Activated CD8-positive, alpha-beta memory T cell treated with anti-CD3 and anti-CD28 coated beads for 48 hours (primary cell): ENCODE measurements around the gene MRPL19.

ENCODE experiments used
- DNase-seq, 3 experiments: peaks; one replicate each; pipeline ENCODE4 v3.0.0-alpha.2; 2020; ENCODE audit warnings: low read depth in 2 of 3, low spot score in 2 of 3

MRPL19 gene

DNA sequence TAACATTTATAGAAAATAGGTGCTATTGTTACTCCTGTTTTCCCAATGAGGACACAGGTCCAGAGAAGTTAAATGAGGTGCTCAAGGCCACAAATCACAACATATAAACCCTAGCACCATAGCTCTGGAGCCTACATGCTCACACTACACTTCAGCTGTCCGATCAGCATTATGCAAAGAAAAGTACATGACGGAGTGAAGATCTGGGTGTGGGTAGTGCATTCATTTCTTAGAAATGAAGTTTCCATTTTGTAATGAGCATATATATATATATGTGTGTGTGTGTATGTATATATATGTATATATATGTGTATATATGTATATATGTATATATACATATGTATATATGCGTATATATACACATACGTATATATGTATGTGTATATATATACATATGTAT is 30.2 kb upstream of the MRPL19 start:
- no peak for DNase-seq

DNA sequence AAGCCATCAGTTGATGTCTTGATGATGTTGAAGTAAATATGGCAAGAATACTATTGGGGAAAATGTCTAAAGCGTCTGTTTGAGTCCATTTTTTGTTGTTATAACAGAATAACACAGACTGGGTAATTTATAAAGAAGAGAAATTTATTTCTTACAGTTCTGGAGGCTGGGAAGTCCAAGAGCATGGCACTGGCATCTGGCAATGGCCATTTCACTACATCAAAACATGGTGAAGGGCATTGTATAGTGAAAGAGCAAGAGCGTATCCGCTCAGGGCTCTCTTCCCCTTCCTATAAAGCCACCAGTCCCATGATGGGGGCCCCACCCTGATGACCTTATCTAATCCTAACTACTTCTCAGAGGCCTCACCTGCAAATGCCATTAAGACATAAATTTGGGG is 29.6 kb upstream of the MRPL19 start:
- no peak for DNase-seq

DNA sequence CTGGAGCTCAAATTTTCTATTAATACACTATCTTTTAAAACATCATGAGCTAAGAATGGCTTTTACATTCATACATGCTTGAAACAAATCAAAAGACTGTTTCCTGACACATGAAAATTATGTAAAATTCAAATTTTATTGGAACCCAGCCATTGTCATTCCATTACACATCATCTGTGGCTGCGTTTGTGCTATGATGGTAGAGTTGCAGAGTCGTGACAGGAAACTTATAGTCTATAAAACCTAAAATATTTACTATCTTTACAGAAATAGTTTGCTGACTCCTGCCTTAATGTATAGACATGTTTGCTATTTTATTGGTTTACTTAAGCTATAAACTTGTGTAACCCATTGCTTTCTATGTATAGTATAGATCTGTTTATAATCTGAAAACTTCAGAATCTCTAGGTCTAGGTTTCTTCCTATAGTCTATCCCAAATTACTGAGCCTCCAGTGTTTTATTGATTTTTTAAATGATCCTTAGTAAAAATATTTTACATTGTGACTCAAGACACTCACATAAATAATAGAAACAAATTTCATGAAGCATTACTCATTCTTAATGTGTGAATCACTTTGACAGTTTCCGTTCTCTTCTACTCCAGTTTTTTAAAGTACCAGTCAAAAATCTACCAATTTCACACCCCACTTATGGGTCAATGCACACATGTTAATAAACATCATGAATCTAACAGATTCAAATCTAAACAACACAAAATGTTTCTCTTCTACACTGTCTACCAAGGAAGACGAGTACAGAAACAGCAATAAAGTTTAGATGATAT is 26.4 kb upstream of the MRPL19 start:
- DNase-seq = no peak

GRCh38 chr2:75621228-75621627 is 25.4 kb upstream of the MRPL19 start:
- DNase-seq = no peak

DNA sequence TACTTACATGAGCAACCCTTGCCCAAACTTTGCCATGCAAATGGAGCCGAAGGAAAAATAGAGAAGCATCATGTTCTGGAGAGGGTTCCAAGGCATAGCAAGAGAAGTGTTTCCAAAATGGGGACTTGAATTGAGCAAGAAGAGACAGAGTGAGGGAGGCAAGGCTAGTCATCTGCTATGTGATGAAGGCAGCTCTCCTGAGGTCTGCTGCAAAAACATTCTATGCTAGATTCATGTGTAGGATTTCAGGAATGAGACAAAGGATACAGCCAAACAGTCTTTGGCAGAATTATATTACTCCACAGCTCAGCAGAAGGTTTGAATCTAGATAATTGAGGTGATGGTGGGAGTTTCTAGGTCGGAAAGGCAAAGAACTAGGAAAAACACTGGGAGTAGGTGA is 24.1 kb upstream of the MRPL19 start:
- no peak for DNase-seq

DNA sequence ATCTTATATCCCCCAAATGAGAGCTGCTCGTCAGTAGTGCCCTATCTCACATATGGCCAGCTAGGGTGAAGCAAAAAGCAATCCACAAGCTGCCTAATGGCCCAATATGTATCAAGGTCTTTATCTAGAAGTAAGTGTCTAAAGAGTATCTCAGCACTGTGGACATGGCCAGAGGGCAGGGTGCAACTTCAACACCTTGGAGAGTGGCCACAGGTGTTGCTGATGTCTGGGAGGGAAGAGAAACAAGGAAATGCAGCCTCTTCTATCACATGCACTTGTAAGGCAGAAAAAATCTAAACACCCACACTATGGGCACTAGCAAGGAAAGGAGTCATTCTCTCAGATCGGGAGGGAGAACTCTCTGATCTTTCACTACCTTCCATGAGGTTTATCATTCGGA is 23.7 kb upstream of the MRPL19 start:
- DNase-seq = no peak

- peak in 2 of 3 experiments; percentile 25 to 34 for DNase-seq
These were observed 18.6 kb upstream of the MRPL19 start for GRCh38 chr2:75627902-75628504.

- DNase-seq = no peak
These were observed 14.4 kb upstream of the MRPL19 start for GRCh38 chr2:75632091-75632701.

DNA sequence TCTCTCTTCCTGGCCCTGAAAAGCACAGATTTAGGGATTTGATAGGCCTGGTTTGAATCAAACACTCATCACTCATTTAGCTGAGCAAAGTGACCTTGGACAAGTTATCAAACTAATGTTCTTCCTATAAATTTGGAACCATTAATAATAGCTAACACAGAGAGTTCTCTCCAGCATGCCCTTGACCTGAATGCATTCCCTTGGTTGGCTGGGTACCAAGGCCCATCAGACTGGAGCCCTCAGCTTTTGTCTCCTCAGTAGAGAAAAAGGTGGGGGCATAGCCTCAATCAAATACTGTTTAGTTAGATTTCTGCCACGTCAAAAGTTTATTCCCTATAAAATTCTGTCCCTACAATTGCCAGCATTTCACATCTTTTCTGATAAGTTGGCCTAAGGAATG is 13.8 kb upstream of the MRPL19 start:
- DNase-seq = no peak

DNA sequence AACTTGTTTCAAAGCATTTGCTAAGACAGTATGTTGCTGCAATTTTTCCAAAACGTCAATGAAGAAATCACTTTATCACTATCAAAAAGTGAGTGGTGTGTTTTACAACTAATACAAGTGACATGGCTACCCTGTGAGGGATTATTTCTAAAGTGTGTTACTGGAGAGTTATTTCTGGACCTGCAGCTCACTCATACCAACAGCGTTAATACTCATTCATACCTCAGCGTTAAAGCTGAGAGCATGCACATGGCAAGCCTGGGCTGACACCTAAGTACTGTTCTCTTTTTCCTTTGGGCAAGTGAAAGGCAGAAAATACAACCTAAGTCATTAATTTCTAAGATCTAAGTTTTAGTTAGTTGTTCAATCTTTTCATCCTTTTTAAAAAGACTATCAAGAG is 13.0 kb upstream of the MRPL19 start:
- no peak for DNase-seq

DNA sequence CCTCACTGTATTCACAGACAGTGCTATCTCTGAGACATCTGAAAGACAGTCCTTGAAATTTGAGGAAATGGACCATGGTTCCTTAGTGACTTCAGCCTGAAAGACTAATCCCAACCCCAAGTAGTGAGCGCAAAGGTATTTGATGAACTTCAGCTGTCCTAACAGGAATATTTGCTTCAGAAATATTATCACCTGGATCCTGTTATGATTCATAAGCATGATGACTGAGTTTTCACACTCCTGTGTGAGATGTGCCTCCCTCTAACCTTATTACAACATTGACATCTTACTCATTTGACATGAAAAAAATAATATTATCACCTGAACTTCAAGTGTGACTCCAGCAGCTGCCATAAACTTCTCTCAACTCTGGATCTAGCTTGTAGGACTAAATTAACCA is 11.6 kb upstream of the MRPL19 start:
- DNase-seq = no peak

DNA sequence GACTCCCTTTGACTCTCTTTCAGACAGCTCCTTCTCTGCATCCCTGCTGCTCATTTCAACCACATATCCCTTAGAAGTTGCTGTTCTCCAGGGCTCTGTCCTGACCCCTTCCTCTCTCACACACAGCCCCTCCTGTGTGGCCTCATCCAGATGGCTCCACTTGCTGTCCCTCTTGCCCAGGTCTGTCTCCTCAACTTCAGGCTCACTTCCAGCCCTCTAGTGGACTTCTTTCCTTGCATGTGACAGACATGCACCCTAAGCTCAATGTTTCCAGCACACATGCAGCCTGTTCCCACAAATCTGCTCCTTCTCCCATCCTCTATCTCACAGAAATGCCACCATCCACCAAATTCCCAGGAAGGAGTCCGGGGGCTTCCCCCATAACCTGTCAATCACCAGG is 9.0 kb upstream of the MRPL19 start:
- DNase-seq = no peak

GRCh38 chr2:75640621-75641121 is 5.9 kb upstream of the MRPL19 start:
- peak in 1 of 3 experiments; percentile 4 for DNase-seq

GRCh38 chr2:75641587-75641986 is 5.0 kb upstream of the MRPL19 start:
- no peak for DNase-seq

- DNase-seq = no peak
These were observed 2.6 kb upstream of the MRPL19 start for GRCh38 chr2:75643980-75644379.

DNA sequence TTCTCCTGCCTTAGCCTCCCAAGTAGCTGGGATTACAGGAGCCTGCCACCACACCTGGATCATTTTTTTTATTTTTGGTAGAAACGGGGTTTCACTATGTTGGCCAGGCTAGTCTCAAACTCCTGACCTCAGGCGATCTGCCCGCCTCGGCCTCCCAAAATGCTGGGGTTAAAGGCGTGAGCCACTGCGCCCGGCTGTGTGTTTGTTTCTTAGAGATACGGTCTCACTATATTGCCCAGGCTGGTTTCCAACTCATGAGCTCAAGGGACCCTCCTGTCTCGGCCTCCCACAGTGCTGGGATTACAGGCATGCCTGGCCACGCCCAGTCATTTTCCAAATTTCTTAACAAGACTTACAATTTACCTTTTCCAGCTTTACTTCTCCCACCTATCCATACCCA is 940 bp upstream of the MRPL19 start:
- no peak for DNase-seq

GRCh38 chr2:75646090-75646582 is 447 bp upstream of the MRPL19 start:
- no peak for DNase-seq

GRCh38 chr2:75647771-75648170 is 1.2 kb downstream of the MRPL19 start:
- no peak for DNase-seq

DNA sequence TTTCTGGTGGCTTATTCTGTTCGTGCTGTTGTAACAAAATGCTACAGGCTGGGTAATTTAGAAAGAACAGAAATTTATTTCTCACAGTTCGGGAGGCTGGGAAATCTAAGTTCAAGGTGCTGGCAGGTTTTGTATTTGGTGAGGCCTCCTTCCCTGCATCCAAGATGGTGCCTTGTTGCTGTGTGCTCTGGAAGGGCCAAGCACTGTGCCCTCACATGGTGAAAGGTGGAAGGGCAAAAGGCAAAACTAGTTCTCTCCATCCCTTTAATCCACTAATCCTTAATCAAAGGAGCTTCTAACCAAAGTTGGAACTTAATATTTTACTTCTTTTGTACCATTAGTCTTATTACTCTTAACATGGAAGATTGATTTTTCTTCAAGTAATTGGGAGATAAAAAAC is 7.4 kb downstream of the MRPL19 start:
- no peak for DNase-seq

DNA sequence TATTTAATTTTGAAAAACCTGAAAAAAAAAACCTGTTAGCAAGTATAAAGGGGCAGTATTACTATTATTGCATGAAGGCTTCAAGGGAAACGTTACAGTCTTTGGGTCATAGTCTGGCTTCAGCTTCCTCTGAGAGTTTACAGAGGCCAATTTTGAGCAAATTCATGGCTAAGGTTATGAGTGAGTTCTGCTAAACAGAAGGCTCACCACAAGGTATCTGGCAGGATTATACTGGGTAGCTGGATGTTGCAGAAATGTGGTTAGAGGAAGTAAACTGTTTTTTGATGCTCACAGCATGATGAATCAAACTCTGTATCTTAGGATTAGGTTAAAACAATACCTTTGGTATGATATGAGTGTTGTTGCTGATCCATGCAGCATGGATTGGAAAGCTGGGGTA is 9.3 kb downstream of the MRPL19 start:
- no peak for DNase-seq

DNA sequence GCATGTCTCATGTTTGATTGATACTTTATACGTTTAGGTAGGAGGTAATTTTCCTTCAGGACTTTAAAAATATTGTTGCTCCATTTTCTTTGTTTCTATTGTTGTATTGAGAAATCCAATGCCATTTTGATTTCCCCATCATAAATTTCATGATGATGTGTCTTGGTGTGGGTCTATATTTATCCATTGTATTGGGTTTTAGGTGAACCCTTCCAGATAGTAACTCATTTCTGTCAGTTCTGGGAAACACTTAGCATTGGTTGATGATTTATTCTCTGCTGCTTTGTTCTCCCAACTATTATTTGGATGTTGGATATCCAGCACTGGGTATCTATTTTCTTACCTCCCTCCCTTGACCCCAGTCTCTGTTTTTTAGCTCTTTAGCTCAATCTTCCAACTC is 10.0 kb downstream of the MRPL19 start:
- no peak for DNase-seq

DNA sequence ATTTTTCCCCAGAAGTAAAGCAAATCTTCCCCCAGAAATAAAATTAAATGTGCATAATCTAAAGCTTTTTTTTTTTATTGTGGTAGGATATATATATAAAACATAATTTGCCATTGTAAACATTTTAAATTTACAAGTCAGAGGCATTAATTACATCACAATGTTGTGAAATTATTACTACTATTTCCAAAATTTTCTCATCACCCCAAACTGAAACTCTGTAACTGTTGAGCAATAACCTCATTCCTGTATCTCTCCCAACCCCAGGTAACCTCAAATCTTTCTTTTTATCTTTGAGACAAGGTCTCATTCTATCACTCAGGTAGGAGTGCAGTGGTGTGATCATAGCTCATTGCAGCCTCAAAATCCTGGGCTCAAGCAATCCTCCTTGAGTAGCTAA is 11.2 kb downstream of the MRPL19 start:
- no peak for DNase-seq
